NCI-H2171 treated with DMSO at 0.1 percent for 48 hours (cell line): Measurements from ENCODE around the gene ECM2.

Experiments
- DNase-seq: peaks from one replicate; lab custom pipeline; 2025; lab: John Stamatoyannopoulos, UW

ECM2 gene

DNA sequence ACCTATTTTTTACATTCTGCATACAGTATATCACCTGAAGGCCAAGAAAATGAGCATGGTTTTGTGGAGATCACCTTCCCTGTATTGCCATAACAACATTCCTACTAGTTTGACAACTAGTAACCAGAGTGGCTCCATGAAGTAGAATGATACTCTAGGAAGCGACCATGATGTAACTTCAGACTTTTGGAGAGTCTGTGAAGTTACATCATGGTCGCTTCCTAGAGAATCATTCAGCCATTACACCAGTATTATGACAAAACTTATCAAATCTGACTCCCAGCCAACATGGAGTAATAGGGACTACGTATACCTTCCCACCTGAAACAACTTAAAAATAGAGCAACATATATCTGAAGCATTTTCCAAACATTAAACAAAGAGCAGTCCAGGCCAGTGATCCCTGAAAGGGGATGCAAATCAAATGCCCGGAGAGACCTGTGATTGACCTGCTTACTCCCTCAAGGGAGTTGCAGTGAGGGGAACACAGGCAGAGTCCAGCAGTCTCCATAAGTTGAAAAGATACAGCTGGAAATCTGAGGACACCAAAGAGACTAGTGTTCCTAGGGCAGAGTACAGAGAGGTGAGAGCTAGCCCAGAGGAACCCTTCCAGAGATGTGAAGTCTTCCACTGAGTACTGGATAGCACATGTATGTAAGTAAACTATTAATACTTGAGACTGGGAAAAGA is 7.8 kb downstream of the ECM2 start:
- no peak for DNase-seq

- no peak for DNase-seq
Observed at GRCh38 chr9:92527291-92527828, 8.4 kb downstream of the ECM2 start.

GRCh38 chr9:92525306-92525705 is 10.5 kb downstream of the ECM2 start:
- no peak for DNase-seq

GRCh38 chr9:92524881-92525280 is 10.9 kb downstream of the ECM2 start:
- no peak for DNase-seq

- no peak for DNase-seq
Observed at GRCh38 chr9:92522983-92523970, 12.5 kb downstream of the ECM2 start.

GRCh38 chr9:92520837-92521236 is 15.0 kb downstream of the ECM2 start:
- DNase-seq = no peak

GRCh38 chr9:92518199-92518598 is 17.6 kb downstream of the ECM2 start:
- no peak for DNase-seq

DNA sequence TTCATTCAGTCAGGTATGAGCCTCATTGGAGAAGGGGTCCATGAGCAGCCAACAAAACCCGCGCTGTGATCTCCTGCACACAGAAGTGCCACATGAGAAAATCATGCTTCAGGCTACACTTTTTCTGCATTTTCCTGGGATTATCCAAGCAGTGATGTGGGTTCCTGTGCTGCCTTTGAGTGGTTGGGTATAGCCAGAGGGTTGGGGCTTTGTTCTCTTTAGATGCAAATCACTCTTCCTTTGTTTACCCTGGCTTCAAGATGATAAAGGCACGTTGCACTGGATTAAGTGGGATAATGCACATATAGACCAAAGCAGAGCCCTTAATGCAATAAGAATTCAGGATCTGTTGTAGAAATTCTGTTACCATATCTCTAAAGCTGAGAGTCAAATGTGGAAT is 18.7 kb downstream of the ECM2 start:
- DNase-seq = no peak

GRCh38 chr9:92516521-92516920 is 19.3 kb downstream of the ECM2 start:
- DNase-seq = no peak

DNA sequence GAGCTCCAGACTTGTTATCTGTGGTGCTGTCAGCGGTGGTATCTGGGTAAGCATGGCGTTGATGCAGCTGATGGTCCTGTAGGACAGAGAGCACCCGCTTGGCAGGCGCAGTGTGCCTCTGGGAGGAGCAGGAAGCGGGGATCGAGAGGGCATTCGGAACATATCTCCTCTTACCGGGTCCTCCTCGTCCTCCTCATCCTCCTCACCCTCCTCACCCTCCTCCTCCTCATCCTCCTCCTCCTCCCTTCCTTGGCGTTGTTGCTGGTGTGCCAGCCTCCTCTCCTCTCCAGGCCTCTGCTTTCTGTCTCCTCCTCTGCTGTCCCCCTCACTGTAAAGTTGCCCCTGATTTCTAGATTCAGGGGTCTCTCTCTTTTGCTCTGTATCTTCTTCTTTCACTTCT is 21.2 kb downstream of the ECM2 start:
- no peak for DNase-seq

- DNase-seq = no peak
Observed at GRCh38 chr9:92513349-92513748, 22.4 kb downstream of the ECM2 start.

GRCh38 chr9:92512622-92513021 is 23.2 kb downstream of the ECM2 start:
- no peak for DNase-seq

DNA sequence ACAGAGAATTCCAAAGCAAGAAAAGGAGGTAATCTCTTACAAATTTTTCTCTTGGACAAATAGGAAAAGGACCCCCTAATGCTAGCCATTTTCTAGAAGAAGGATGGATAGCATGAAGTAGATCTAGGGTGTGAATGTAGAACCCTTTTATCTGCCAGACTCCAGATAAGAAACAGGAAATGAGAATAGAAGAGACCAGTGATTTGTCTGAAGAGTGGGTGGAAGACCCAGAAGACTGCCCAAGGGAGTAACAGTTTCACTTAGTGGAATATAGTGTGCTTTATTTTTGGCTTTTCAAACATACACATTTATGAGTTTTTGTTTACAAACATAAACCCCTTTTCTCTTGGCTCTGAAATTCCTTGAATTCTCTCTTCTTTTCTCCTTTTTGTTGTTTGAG is 25.0 kb downstream of the ECM2 start:
- DNase-seq = no peak

DNA sequence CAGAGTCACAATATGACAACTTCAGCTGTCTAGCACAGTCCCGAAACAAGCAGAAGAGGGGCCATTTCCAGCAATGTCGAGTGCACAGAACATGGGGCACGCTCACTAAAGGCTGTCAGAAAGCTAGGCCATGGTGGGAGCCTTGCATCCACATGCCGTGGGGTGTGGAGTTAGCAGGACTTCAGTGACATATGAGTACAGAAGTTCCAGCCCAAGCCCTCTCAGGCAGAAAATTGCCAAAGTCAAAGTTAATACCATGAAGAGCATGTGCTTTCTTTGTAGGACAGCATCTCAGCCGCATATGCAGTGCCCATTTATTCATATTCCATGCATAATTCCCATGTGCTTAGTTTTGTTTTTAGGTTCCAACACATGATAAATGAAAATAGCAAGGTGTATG is 26.7 kb downstream of the ECM2 start:
- DNase-seq = no peak

GRCh38 chr9:92508018-92508820 is 27.6 kb downstream of the ECM2 start:
- no peak for DNase-seq

- no peak for DNase-seq
Observed at GRCh38 chr9:92507496-92507895, 28.3 kb downstream of the ECM2 start.

DNA sequence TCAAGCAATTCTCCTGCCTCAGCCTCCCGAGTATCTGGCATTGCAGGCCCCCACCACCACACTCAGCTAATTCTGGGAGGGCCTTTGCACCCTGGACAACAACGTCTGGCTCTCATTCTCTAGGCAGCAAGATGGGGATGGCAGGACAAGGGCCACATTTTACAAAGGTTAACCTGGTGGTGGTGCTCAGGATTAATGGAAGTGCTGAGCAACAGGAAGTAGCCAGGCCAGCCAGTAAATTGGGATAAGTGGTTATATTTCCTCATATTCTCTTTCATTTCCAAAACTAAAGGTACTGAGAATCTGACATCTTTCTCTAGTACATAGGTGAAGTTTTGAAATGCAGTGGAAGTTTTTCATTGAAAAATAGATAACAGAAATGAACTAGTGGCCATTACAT is 28.8 kb downstream of the ECM2 start:
- DNase-seq = no peak

GRCh38 chr9:92506184-92506857 is 29.5 kb downstream of the ECM2 start:
- DNase-seq = no peak

GRCh38 chr9:92504881-92505280 is 30.9 kb downstream of the ECM2 start:
- no peak for DNase-seq

DNA sequence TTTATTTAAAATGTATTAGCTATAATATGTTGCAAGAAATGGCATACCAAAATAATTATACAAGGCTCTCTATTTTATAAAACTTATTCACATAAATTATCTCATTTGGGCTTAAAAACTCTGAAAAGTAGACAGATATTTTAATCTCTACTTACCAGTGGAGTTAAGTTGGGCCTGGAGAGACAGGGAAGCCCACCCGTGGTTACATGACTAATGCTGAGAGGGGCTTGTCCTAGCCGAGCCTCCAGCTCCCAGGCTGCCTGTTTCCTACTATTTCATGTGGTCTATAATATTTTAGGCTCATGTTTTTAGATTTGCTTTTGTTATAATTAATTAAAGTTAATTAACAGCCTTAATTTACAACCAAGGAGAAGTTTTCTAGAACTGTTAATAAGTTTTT is 32.6 kb downstream of the ECM2 start:
- no peak for DNase-seq

GRCh38 chr9:92501671-92502393 is 34.0 kb downstream of the ECM2 start:
- peak; percentile 2 for DNase-seq
